HCT116 (cell line): ENCODE data around the gene CD33.

Experiments used
- EZH2 ChIP-seq: fragments of 200-600 bp; sonication (generic); IDR thresholded peaks from 2 replicates; pipeline ENCODE4 v1.6.1; 2017; ENCODE audit warnings: antibody characterized with exemption, mixed run types
- RAD21 ChIP-seq: IDR thresholded peaks from 2 replicates; pipeline ENCODE4 v1.6.1; 2012; ENCODE audit warnings: low read depth, mild to moderate bottlenecking
- REST ChIP-seq: IDR thresholded peaks from 2 replicates; pipeline ENCODE4 v1.6.1; 2012; ENCODE audit warnings: low read depth

GRCh38 chr19:51274049-51274770 lies 49.3 kb downstream of the CD33 start:
- no peak for TF ChIP-seq RAD21
- no peak for TF ChIP-seq EZH2
- no peak for TF ChIP-seq REST
